AG09319 (cell line): Measurements from ENCODE around the gene CHIA.

Experiments used
- DNase-seq: peaks from one replicate; pipeline ENCODE4 v3.0.0-alpha.2; 2010; ENCODE audit warnings: low read depth; ENCODE audit errors: extremely low read depth
- CTCF ChIP-seq: IDR thresholded peaks from 2 replicates; pipeline ENCODE4 v1.5.1; 2011; ENCODE audit warnings: low read depth, mild to moderate bottlenecking, inconsistent platforms, low read length, moderate library complexity

The CHIA gene

GRCh38 chr1:111366256-111366655, 75.6 kb downstream of the CHIA start:
- no peak for TF ChIP-seq CTCF
- no peak for DNase-seq

GRCh38 chr1:111369177-111369576, 78.5 kb downstream of the CHIA start:
- TF ChIP-seq CTCF: no peak
- DNase-seq: no peak

GRCh38 chr1:111369645-111370044, 79.0 kb downstream of the CHIA start:
- no peak for DNase-seq
- TF ChIP-seq CTCF: no peak
